Measurements from ENCODE around the gene DBNL. TPM values are rescaled to one million over a fixed set of nuclear protein-coding genes. Genes with fewer than 3 reads are reported as not detected.

DBNL gene
- total RNA-seq, 1 experiment from 2014 or later: 85.5 TPM

GRCh38 chr7:44059219-44060090 lies 15.0 kb downstream of the DBNL start:
- Histone ChIP-seq H3K4me1 (no peaks in the 10 kb centered on the region), H3K9me3 (no peaks in the 10 kb centered on the region), H3K36me3 (ENCODE audit: control insufficient read depth, insufficient read depth, low read length) (peaks cover 4% of the 10 kb centered on the region), H3K27me3 (replicated peaks; ENCODE audit: control insufficient read depth, insufficient read depth, low read length) (no peaks in the 10 kb centered on the region), H3K4me3 (ENCODE audit: low read depth, low read length) (no peak overlapping the region)
- no peaks in the 10 kb centered on the region for H3K4me1 Mint-ChIP-seq (ENCODE audit: low read depth, unreplicated experiment)
- no peaks in the 10 kb centered on the region for H3K27me3 Mint-ChIP-seq (ENCODE audit: insufficient read depth, unreplicated experiment)
- no peak overlapping the region for H3K4me3 Mint-ChIP-seq (ENCODE audit: unreplicated experiment)
- POLR2A ChIA-PET: no interaction called here
- H3K36me3 Mint-ChIP-seq (ENCODE audit: insufficient read depth, unreplicated experiment): peaks cover 45% of the 10 kb centered on the region
- no peak overlapping the region for H3K27ac Mint-ChIP-seq (ENCODE audit: unreplicated experiment)
- intact Hi-C loops (cut with micrococcal nuclease; ENCODE audit: unreplicated experiment): no loop called here
- H3K9me3 Mint-ChIP-seq (ENCODE audit: unreplicated experiment): no peaks in the 10 kb centered on the region
- DNase-seq: peak in 1 of 2 experiments; percentile 26
- no peak for TF ChIP-seq CTCF (IDR thresholded peaks at IDR 0.05; ENCODE audit: insufficient read depth in 1 of 2, low read depth in 1 of 2, low read length in 1 of 2, severe bottlenecking in 1 of 2, unreplicated experiment in 1 of 2)
- CTCF ChIA-PET: no interaction called here
- BruUV-seq (replicated peaks): no TSS peak

GRCh38 chr7:44060091-44060947 lies 15.8 kb downstream of the DBNL start:
- Mint-ChIP-seq H3K27me3 (ENCODE audit: insufficient read depth, unreplicated experiment) (no peaks in the 10 kb centered on the region), H3K36me3 (ENCODE audit: insufficient read depth, unreplicated experiment) (peaks cover 44% of the 10 kb centered on the region), H3K9me3 (ENCODE audit: unreplicated experiment) (no peaks in the 10 kb centered on the region), H3K4me3 (ENCODE audit: unreplicated experiment) (no peak overlapping the region), H3K27ac (ENCODE audit: unreplicated experiment) (no peak overlapping the region), H3K4me1 (ENCODE audit: low read depth, unreplicated experiment) (no peaks in the 10 kb centered on the region)
- TF ChIP-seq CTCF (IDR thresholded peaks at IDR 0.05; ENCODE audit: insufficient read depth in 1 of 2, low read depth in 1 of 2, low read length in 1 of 2, severe bottlenecking in 1 of 2, unreplicated experiment in 1 of 2): no peak
- no peaks in the 10 kb centered on the region for H3K9me3 ChIP-seq
- CTCF ChIA-PET: no interaction called here
- POLR2A ChIA-PET: no interaction called here
- H3K4me3 ChIP-seq (ENCODE audit: low read depth, low read length): no peak overlapping the region
- peaks cover 4% of the 10 kb centered on the region for H3K36me3 ChIP-seq (ENCODE audit: control insufficient read depth, insufficient read depth, low read length)
- H3K4me1 ChIP-seq: no peaks in the 10 kb centered on the region
- peak in 1 of 2 experiments; percentile 21 for DNase-seq
- intact Hi-C loops (cut with micrococcal nuclease; ENCODE audit: unreplicated experiment): no loop called here
- no TSS peak for BruUV-seq (replicated peaks)
- H3K27me3 ChIP-seq (replicated peaks; ENCODE audit: control insufficient read depth, insufficient read depth, low read length): no peaks in the 10 kb centered on the region

GRCh38 chr7:44060948-44061644 lies 16.6 kb downstream of the DBNL start:
- Histone ChIP-seq H3K27me3 (replicated peaks; ENCODE audit: control insufficient read depth, insufficient read depth, low read length) (no peaks in the 10 kb centered on the region), H3K4me3 (ENCODE audit: low read depth, low read length) (no peak overlapping the region), H3K4me1 (no peaks in the 10 kb centered on the region), H3K9me3 (no peaks in the 10 kb centered on the region), H3K36me3 (ENCODE audit: control insufficient read depth, insufficient read depth, low read length) (peaks cover 4% of the 10 kb centered on the region)
- intact Hi-C loops (cut with micrococcal nuclease; ENCODE audit: unreplicated experiment): no loop called here
- Mint-ChIP-seq H3K27me3 (ENCODE audit: insufficient read depth, unreplicated experiment) (no peaks in the 10 kb centered on the region), H3K27ac (ENCODE audit: unreplicated experiment) (no peak overlapping the region), H3K4me3 (ENCODE audit: unreplicated experiment) (no peak overlapping the region), H3K36me3 (ENCODE audit: insufficient read depth, unreplicated experiment) (peaks cover 47% of the 10 kb centered on the region), H3K4me1 (ENCODE audit: low read depth, unreplicated experiment) (no peaks in the 10 kb centered on the region), H3K9me3 (ENCODE audit: unreplicated experiment) (no peaks in the 10 kb centered on the region)
- TF ChIP-seq CTCF (IDR thresholded peaks at IDR 0.05; ENCODE audit: insufficient read depth in 1 of 2, low read depth in 1 of 2, low read length in 1 of 2, severe bottlenecking in 1 of 2, unreplicated experiment in 1 of 2): no peak
- POLR2A ChIA-PET: no interaction called here
- CTCF ChIA-PET: no interaction called here
- BruUV-seq (replicated peaks): TSS peak; percentile 28
- no peak for DNase-seq
